H1 (cell line): ENCODE data around the gene AGFG1. TPM values are rescaled to one million over a fixed set of nuclear protein-coding genes. Genes with fewer than 3 reads are reported as not detected.
A peak's percentile ranks its signal among the peaks of the same experiment; 100 is the strongest.

Source experiments
- CTCF ChIA-PET: fragments of 300-600 bp; sonication (Branson Sonifier 250); formaldehyde crosslinking; loops from one replicate; lab custom pipeline; 2021; ENCODE audit not compliant: partially characterized antibody; lab: Charles Lee
- POLR2A ChIA-PET: fragments of 300-600 bp; sonication (Branson Sonifier 250); formaldehyde crosslinking; loops from one replicate; lab custom pipeline; 2021; ENCODE audit warnings: inconsistent platforms; ENCODE audit not compliant: partially characterized antibody; lab: Charles Lee
- DNase-seq, 2 experiments: peaks; one replicate each; pipeline versions ENCODE4 v3.0.0 to v3.0.0-alpha.2; 2010 to 2022; ENCODE audit warnings: low spot score in 2 of 2, low read depth in 1 of 2, mixed read lengths in 1 of 2
- FAIRE-seq: peaks from 2 replicates; lab custom pipeline; 2011; peaks lifted over from hg19 to GRCh38; lab: Jason Lieb, UNC
- H2AFZ ChIP-seq: 2 replicates; pipeline ENCODE4 v1.8.1; 2012; ENCODE audit warnings: low read length, inconsistent platforms
- H2AK5ac ChIP-seq: 2 replicates; pipeline ENCODE4 v1.6.1; 2013; ENCODE audit warnings: low read depth, low read length
- H2BK120ac ChIP-seq: replicated peaks from 2 replicates; pipeline ENCODE3; 2013; ENCODE audit warnings: low read depth, low read length, inconsistent platforms
- H2BK12ac ChIP-seq: 2 replicates; pipeline ENCODE4 v1.6.1; 2013; ENCODE audit warnings: low read depth, low read length
- H2BK15ac ChIP-seq: 2 replicates; pipeline ENCODE4 v1.6.1; 2013; ENCODE audit warnings: low read length
- H2BK20ac ChIP-seq: 2 replicates; pipeline ENCODE4 v1.6.1; 2013; ENCODE audit warnings: low read length
- H2BK5ac ChIP-seq: 2 replicates; pipeline ENCODE4 v1.6.1; 2013; ENCODE audit warnings: low read depth, low read length
- H3K14ac ChIP-seq: 2 replicates; pipeline ENCODE4 v1.6.1; 2013; ENCODE audit warnings: inconsistent platforms; ENCODE audit not compliant: insufficient read length
- H3K18ac ChIP-seq: 2 replicates; pipeline ENCODE4 v1.6.1; 2013; ENCODE audit warnings: low read length; ENCODE audit errors: extremely low read depth
- H3K23ac ChIP-seq: 2 replicates; pipeline ENCODE4 v1.6.1; 2013; ENCODE audit warnings: inconsistent platforms; ENCODE audit not compliant: insufficient read length
- H3K23me2 ChIP-seq: 2 replicates; pipeline ENCODE4 v1.6.1; 2013; ENCODE audit warnings: low read depth, low read length
- H3K27ac ChIP-seq: 2 replicates; pipeline ENCODE4 v1.6.1; 2011; ENCODE audit warnings: low read depth, low read length, inconsistent platforms
- H3K27me3 ChIP-seq, 4 experiments: replicated peaks in 1 of 4; 1 replicate in 1 of 4; 2 replicates in 3 of 4; pipeline versions ENCODE4 v1.6.1 to v1.8.1; 2011 to 2013; ENCODE audit warnings: low read length in 3 of 4, mild to moderate bottlenecking in 3 of 4, inconsistent platforms in 2 of 4, mixed read lengths in 2 of 4, moderate library complexity in 1 of 4; ENCODE audit not compliant: control insufficient read depth in 3 of 4, insufficient read depth in 3 of 4; ENCODE audit errors: extremely low read depth in 1 of 4
- H3K36me3 ChIP-seq, 4 experiments: 2 replicates each; pipeline versions ENCODE4 v1.6.1 to v1.8.1; 2011 to 2013; ENCODE audit warnings: mild to moderate bottlenecking in 4 of 4, low read length in 3 of 4, moderate library complexity in 2 of 4, control low read depth in 1 of 4, inconsistent platforms in 1 of 4; ENCODE audit not compliant: insufficient read depth in 4 of 4, control insufficient read depth in 2 of 4
- H3K4ac ChIP-seq: replicated peaks from 2 replicates; pipeline ENCODE3; 2013; ENCODE audit warnings: low read length, low read depth, mixed read lengths, inconsistent platforms; ENCODE audit not compliant: insufficient read length
- H3K4me1 ChIP-seq, 4 experiments: replicated peaks in 1 of 4; 1 replicate in 1 of 4; 2 replicates in 3 of 4; pipeline versions ENCODE4 v1.6.1 to v1.8.1; 2011 to 2013; ENCODE audit warnings: low read length in 3 of 4, inconsistent platforms in 2 of 4, mixed read lengths in 1 of 4; ENCODE audit not compliant: insufficient read depth in 4 of 4, control insufficient read depth in 3 of 4
- H3K4me2 ChIP-seq, 2 experiments: 2 replicates each; pipeline versions ENCODE4 v1.6.1 to v1.8.1; 2011 to 2013; ENCODE audit warnings: low read depth in 2 of 2, low read length in 2 of 2, control low read depth in 1 of 2, inconsistent platforms in 1 of 2, mild to moderate bottlenecking in 1 of 2; ENCODE audit not compliant: insufficient read depth in 1 of 2
- H3K4me3 ChIP-seq, 4 experiments: fragments of 200-600, 300-600 bp in 1 of 4; sonication (generic), shearing (Covaris generic), sonication (Bioruptor Twin) in 1 of 4; 2 replicates each; pipeline versions ENCODE4 v1.5.1 to v1.8.1; 2011 to 2016; ENCODE audit warnings: low read length in 4 of 4, low read depth in 3 of 4, control low read depth in 2 of 4, inconsistent platforms in 2 of 4, mild to moderate bottlenecking in 2 of 4, mixed read lengths in 1 of 4, moderate library complexity in 1 of 4; ENCODE audit not compliant: insufficient read depth in 2 of 4; ENCODE audit errors: extremely low read depth in 1 of 4
- H3K56ac ChIP-seq: replicated peaks from 2 replicates; pipeline ENCODE3; 2013; ENCODE audit warnings: low read depth, mild to moderate bottlenecking, mixed read lengths, low read length, inconsistent platforms; ENCODE audit not compliant: insufficient read length
- H3K79me1 ChIP-seq: 2 replicates; pipeline ENCODE4 v1.6.1; 2013; ENCODE audit warnings: low read depth, low read length, control low read depth
- H3K79me2 ChIP-seq, 2 experiments: 2 replicates each; pipeline versions ENCODE4 v1.6.1 to v1.8.1; 2012 to 2013; ENCODE audit warnings: low read length in 2 of 2, mild to moderate bottlenecking in 2 of 2, inconsistent platforms in 1 of 2; ENCODE audit not compliant: insufficient read depth in 2 of 2, control insufficient read depth in 1 of 2
- H3K9ac ChIP-seq, 4 experiments: replicated peaks in 1 of 4; 1 replicate in 1 of 4; 2 replicates in 3 of 4; pipeline versions ENCODE4 v1.6.1 to v1.8.1; 2011 to 2013; ENCODE audit warnings: low read depth in 3 of 4, low read length in 3 of 4, control low read depth in 2 of 4, mild to moderate bottlenecking in 2 of 4, moderate library complexity in 2 of 4, inconsistent platforms in 1 of 4; ENCODE audit errors: extremely low read depth in 1 of 4
- H3K9me3 ChIP-seq, 2 experiments: 2 replicates each; pipeline versions ENCODE4 v1.6.1 to v1.8.1; 2012 to 2013; ENCODE audit warnings: mild to moderate bottlenecking in 2 of 2, moderate library complexity in 2 of 2, control low read depth in 1 of 2, inconsistent platforms in 1 of 2, low read depth in 1 of 2, low read length in 1 of 2, mixed read lengths in 1 of 2; ENCODE audit not compliant: insufficient read depth in 2 of 2
- H4K20me1 ChIP-seq, 2 experiments: replicated peaks in 1 of 2; 2 replicates each; pipeline versions ENCODE3 to v1.8.1; 2011 to 2013; ENCODE audit warnings: inconsistent platforms in 2 of 2, low read length in 2 of 2, mild to moderate bottlenecking in 1 of 2; ENCODE audit not compliant: insufficient read depth in 2 of 2, control insufficient read depth in 1 of 2
- H4K5ac ChIP-seq: 2 replicates; pipeline ENCODE4 v1.6.1; 2013; ENCODE audit warnings: low read length, low read depth, mixed read lengths, inconsistent platforms; ENCODE audit not compliant: insufficient read length
- H4K8ac ChIP-seq: 2 replicates; pipeline ENCODE4 v1.8.0; 2013; ENCODE audit warnings: mild to moderate bottlenecking, moderate library complexity, low read length, inconsistent platforms; ENCODE audit not compliant: insufficient read depth; ENCODE audit errors: extremely low read depth
- H4K91ac ChIP-seq: replicated peaks from 2 replicates; pipeline ENCODE3; 2013; ENCODE audit warnings: low read length, mixed read lengths, inconsistent platforms; ENCODE audit not compliant: insufficient read length
- BACH1 ChIP-seq: IDR thresholded peaks from 2 replicates; pipeline ENCODE4 v1.6.1; 2012; ENCODE audit warnings: low read length, improper control_type of control experiment
- BRCA1 ChIP-seq: IDR thresholded peaks from 2 replicates; pipeline ENCODE4 v1.6.1; 2012; ENCODE audit warnings: low read depth, low read length, improper control_type of control experiment
- JUN ChIP-seq: IDR thresholded peaks from 2 replicates; pipeline ENCODE4 v1.6.1; 2011; ENCODE audit warnings: low read depth, mild to moderate bottlenecking, improper control_type of control experiment, low read length
- PHF8 ChIP-seq: fragments of 200-600 bp; sonication (generic); conservative IDR thresholded peaks from 2 replicates; pipeline ENCODE4 v1.7.1; 2012; ENCODE audit warnings: low read depth, mild to moderate bottlenecking, inconsistent platforms, low read length, moderate library complexity
- POLR2A ChIP-seq, 2 experiments: IDR thresholded peaks; 1 replicate in 1 of 2; 2 replicates in 1 of 2; pipeline ENCODE4 v1.6.1; 2011; ENCODE audit warnings: low read depth in 2 of 2, low read length in 2 of 2, mild to moderate bottlenecking in 2 of 2; ENCODE audit errors: control extremely low read depth in 1 of 2
- WGBS, 2 experiments: shearing (Covaris generic) in 1 of 2; methylation state at CpG; one replicate each; pipeline versions ENCODE4 v1.1.6 to v1.1.7; 2013 to 2015; ENCODE audit warnings: low lambda C conversion rate in 2 of 2, mixed read lengths in 2 of 2, inconsistent platforms in 1 of 2, low coverage in 1 of 2, missing lambda C conversion rate in 1 of 2; ENCODE audit not compliant: insufficient replicate concordance in 2 of 2, insufficient coverage in 1 of 2, insufficient read length in 1 of 2; ENCODE audit errors: extremely low coverage in 1 of 2, missing lambda C conversion rate in 1 of 2; 5-methylcytosine and 5-hydroxymethylcytosine counted together
- polyA plus RNA-seq, 7 experiments: library from polyadenylated mRNA; depleted of rRNA in 3 of 7; stranded (reverse) in 5 of 7; unstranded in 2 of 7; fragments of >200 nt in 5 of 7; fragments of 200-250 nt in 2 of 7; gene quantifications; 1 replicate in 5 of 7; 2 replicates in 1 of 7; 4 replicates in 1 of 7; pipeline versions ENCODE4 v1.2.1 to v1.2.3, GENCODE V29; 2011 to 2013; ENCODE audit warnings: missing spikeins in 2 of 7, mixed read lengths in 2 of 7
- total RNA-seq: library from RNA; stranded (reverse); fragmentation: NEBNext Ultra II Directional; extraction: Animal tissue kit (Norgen Biotek cat#: 25700); gene quantifications from 2 replicates; pipeline ENCODE4 v1.2.1, GENCODE V29; 2021

AGFG1 gene
- total and polyA plus RNA-seq, 2 of the 8 experiments (the other 6 are each of a cell fraction or from before 2014, with no cell fraction given) = 102 to 147 TPM

DNA sequence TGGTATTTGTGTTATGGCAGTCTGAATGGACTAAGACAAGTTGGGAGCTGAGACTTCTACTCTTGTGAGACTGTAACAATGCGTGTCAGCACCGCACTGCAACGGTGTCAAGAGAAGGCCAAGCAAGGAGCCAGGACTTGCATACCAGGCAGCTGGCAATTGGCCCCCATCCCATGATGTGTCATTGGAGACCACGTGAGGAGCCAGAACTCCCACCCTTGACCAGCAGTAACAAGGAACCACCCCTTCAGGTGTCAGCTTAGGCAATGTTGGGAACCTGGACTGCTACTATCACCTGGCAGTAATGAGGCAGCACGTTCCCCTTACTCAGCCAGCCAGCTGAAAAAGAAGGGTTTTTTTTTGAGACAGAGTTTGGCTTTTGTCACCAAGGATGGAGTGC, 32.7 kb upstream of the AGFG1 start:
- DNase-seq = no peak
- 91% methylated on average over 5 of the region's 5 CpGs; no CpG with 5 or more reads in 1 of the 2 experiments for WGBS, 2 experiments
- Histone ChIP-seq H3K9me3 (no peaks in the 10 kb centered on the region), H3K18ac (no peak overlapping the region), H3K4me1 (peaks cover 0 to 3% (median 0%) of the 10 kb centered on the region in 4 experiments; a peak in 1 of 7 replicates), H3K4me2 (no peak overlapping the region), H3K4me3 (no peak overlapping the region), H3K27ac (no peak overlapping the region), H2BK15ac (no peak overlapping the region), H2AFZ (no peak overlapping the region), H3K79me2 (no peaks in the 10 kb centered on the region), H2BK20ac (no peak overlapping the region), H3K23me2 (no peaks in the 10 kb centered on the region), H2BK12ac (no peak overlapping the region), H3K14ac (no peak overlapping the region), H2AK5ac (peak overlapping the region; percentile 53; the same call in 1 of the 2 replicates), H2BK5ac (no peak overlapping the region), H4K91ac (no peak overlapping the region), H3K9ac (no peak overlapping the region; a peak in 1 of 7 replicates), H3K4ac (no peak overlapping the region), H3K56ac (no peak overlapping the region), H2BK120ac (no peak overlapping the region), H3K27me3 (no peaks in the 10 kb centered on the region), H3K23ac (no peak overlapping the region), H4K8ac (no peak overlapping the region), H3K79me1 (no peaks in the 10 kb centered on the region), H4K5ac (no peak overlapping the region), H4K20me1 (no peaks in the 10 kb centered on the region), H3K36me3 (no peaks in the 10 kb centered on the region)
- ChIA-PET CTCF (interaction anchor here (0.6 kb wide), 2 partner anchors 24 to 252 kb away, joined by 3 to 6 read pairs; no protein-coding TSS in a partner anchor), POLR2A (no interaction called here)
- no peak for FAIRE-seq
- TF ChIP-seq BACH1 = no peak
- no peak for TF ChIP-seq JUN
- TF ChIP-seq PHF8 = no peak
- TF ChIP-seq BRCA1 = no peak
- no peak for TF ChIP-seq POLR2A (IDR thresholded peaks at IDR 0.05; ENCODE audit: control extremely low read depth in 1 of 2, low read depth in 2 of 2, low read length in 2 of 2)
